HG03045 (cell line): ENCODE data around the gene FGF23.
"Not testable (repeated sequence)": the region's sequence is repeated elsewhere in the genome, so short reads cannot be mapped to it uniquely, and the experiment has no call there.

ENCODE experiments used
- ATAC-seq: cut with Tn5 transposase; IDR thresholded peaks from one replicate; pipeline ENCODE4 v1.9.1; 2021; ENCODE audit warnings: mild to moderate bottlenecking, moderate library complexity; ENCODE audit not compliant: unreplicated experiment

The FGF23 gene

DNA sequence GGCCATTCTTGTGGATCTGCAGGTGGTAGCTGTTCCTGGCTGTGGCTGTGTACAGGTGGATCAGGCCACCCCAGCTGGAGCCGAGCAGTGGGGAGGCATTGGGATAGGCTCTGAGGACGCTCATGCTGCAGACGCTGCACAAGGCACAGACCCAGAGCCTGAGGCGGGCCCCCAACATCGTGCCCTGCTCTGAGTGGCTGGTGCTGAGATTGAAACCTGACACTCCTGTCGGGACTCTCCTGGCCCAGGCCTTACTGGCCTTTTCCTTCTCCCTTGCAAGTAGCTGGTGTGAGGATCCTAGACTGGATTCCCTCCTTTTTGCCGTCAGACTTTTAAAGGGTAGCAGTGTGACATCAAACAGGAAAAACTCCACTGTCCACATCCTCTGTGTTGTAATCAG lies at the start of gene FGF23:
Gene FGF23 (minus strand): TSS at position 308 of the 400 bp plus-strand sequence. CDS start 130 bp downstream, at position 178.
- ATAC-seq = no peak

DNA sequence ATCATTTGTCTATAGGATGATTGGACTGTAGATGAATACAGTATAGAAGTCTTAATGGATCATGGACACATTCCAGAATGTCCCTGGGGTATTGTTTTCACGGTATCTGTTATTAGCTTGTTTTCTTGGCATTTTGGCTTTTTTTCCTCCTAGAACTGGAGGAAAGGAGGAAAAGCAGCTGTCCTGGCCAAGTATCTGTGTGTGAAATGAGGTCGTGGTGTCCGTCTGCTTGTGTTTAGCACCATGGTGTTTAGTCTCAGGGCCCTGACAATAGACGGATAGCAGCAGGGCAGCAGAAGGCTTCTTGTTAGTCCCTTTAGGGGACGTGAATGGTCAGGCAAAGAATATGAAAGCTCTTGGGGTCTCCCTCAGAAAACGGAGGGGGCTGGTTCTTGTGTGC lies 44.9 kb upstream of the FGF23 start:
- ATAC-seq = no peak

DNA sequence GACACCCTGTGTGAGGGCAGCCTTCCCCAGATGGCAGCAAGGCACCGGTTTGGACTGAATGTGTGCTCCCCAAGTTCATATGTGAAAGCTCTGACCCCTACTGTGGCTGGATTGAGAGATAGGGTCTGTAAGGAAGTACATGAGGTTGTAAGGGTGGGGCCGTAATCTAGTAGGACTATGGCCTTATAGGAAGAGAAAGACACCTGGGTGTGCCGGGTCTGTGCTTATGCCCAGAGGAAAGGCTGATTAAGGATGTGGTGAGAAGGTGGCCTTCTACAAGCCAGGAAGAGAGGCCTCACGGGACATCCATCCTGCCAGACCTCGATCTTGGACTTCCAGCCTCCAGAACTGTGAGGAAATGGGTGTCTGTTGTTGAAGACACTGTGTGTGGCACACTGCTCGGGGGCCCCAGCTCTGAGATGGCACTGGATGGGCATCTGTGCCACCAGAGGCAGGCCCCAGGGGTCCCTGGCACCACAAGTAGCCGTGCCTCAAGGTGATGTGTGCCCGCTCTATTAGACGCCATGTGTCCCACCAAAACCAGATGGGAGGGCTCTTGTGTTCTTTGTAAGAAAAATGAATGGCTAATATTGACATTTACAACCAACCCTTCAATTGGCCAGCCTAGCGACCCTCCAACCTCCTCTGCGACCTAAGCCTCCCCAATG lies 44.1 kb upstream of the FGF23 start:
- ATAC-seq = no peak

DNA sequence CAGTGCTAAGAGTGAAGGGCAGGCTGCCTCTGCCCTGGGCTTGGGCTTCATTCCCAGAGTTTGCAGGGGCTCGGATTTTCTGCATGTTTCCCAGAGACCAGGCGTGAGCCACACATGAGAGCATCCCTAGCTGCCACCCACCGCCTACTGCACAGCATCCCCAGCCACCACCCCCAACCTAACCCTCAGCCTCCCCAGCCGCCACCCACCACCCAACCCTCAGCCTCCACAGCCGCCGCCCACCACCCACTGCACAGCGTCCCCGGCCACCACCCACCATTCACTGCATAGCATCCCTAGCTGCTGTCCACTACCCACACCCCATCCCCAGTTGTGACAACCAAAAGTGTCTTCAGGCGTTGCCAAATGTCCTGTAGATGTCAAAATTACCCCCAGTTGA lies 43.5 kb upstream of the FGF23 start:
- ATAC-seq = no peak

DNA sequence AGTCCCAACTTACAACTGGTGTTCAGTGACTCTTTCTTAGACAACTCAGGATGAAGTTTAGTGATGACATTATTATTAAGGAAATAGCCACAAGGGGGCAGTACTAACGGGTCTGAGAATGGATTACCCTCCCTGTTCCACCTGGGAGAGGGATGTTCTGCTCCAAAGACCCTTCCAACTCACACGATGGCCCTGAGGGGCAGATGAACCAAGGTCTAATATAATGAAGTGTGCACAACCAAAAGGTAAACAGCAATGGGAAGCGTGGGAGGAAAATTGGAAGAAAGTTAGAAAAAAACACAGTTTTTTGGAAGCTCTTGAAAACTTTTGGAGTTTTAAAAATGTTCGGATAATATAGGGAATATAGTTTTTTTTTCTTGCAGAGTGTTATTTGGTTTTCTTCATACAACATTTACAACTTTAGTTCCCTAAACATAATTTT lies 42.1 kb upstream of the FGF23 start:
- no peak for ATAC-seq

DNA sequence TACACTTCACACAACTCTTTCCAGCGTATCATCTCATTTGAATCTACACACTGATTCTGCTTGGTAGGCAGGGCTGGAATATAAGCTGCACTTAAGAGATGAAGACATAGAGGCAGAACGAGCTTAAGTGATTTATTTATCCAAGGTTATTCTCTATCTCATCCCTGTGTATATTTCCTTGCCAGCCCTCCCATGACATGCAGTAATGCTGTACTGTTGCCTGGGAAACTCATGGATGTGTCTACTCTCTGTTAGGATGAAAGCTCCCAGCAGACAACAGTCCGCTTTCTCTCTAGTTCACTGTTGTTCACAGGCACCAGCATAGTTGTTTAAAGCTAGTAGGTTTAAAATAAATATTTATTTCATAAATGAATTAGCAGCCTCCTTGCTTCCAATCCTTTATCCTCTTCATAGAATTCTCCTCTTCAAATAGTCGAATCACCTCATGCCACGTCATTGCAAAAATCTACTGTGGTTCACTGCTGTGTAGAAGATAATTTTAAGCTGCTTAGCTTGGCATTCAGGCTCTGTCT lies 40.7 kb upstream of the FGF23 start:
- ATAC-seq = no peak

DNA sequence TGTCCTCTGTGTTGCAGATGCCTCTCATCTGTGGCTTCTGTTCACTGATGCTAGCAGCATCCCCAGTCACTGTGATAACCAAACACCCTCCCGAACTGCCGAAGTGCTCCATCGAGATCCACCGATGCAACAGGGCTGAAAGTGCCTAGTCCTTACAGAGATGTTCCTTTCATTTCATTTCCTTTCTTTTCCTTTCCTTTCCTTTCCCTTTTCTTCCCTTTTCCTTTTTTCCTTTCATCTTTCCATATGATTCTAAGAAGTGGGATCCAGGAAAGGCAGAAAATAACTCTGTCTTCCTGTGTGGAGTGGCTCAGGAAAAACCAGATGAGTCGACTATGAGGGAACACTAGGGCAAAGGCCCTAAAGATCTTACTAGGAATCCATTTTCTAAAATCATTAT lies 39.4 kb upstream of the FGF23 start:
- no peak for ATAC-seq

DNA sequence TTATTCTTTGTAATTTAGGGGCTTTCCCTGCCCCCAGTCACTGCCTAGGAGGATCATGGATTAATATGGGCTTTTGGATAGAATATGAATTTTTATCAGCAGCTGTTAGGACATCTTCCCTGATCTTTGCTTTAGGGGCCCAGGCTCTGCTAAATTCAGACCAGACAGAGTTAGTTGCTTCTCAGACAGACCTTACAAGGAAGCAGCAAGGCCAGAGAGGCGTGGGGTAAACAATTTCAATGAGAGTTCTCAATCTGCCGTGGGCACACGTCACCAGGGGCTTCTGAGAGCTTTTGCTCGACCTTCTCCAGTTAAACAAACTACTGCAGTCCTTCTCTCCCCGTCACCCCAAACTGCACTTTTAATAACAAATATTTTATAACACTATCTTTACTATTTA lies 38.4 kb upstream of the FGF23 start:
- no peak for ATAC-seq

DNA sequence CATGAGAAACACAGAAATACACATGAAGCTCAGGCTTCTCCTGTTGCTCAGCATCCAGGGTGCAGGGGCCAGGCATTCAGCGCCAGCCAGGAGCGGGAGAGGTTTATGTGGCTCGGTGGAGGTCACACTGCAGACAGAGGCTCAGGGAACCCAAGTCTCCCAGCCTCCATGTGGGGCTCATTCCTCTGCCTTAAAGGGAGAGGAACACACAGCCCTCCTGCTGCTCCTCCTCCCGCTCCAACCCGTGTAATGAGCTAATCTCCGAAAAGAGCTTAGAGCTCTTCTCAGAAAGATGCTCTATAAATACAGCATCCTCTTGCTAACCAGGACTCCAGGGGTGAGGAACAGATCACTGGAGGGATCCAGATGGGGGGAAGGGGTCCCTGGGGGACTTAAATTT lies 37.9 kb upstream of the FGF23 start:
- no peak for ATAC-seq

DNA sequence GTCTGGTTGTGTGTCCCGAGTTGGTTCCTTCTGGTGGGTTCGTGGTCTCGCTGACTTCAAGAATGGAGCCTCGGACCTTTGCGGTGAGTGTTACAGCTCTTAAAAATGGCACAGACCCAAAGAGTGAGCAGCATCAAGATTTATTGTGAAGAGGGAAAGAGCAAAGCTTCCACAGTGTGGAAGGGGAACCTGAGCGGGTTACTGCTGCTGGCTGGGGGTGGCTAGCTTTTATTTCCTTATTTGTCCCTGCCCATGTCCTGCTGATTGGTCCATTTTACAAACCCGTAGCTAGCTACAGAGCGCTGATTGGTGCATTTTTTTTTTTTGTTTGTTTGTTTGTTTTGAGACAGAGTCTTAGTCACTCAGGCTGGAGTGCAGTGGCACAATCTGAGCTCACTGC lies 36.8 kb upstream of the FGF23 start:
- no peak for ATAC-seq

DNA sequence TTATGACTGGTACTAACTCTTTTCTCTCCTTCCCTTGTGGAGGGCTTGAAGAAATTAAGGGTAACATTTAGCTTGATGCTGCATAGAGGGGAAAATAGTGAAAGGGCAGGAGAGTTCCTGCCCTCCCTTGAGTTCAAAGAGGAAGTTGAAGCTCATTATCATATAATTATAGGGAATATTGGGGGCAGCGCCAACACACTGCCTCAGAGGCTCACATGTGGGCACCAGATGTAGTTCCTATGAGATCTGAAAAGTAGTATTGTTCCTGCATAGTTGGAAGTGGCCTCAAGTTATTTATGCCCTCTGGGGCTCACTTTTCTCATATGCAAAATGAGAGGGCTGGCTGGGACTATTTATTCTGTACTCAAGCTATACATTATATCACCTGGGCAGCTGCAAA lies 33.0 kb upstream of the FGF23 start:
- ATAC-seq = no peak

DNA sequence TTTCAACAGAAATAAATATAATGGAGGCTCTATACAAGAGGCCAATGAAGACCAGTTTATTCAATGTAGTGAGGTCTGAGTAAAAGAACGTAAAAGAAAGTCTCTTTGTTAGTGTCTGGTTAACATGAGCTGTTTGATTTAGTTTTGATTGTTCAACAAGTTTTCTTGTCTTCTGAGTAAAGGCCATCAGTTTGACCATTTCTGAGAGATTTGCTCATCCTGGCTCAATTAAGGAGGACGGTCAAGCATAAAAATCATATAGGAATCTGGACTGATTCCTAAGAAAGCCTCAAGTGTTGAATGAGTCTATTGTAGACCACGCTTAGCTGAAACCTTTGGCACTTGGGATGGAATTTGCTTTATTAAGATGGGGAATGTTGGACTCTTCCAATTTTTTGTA lies 32.5 kb upstream of the FGF23 start:
- ATAC-seq = no peak

DNA sequence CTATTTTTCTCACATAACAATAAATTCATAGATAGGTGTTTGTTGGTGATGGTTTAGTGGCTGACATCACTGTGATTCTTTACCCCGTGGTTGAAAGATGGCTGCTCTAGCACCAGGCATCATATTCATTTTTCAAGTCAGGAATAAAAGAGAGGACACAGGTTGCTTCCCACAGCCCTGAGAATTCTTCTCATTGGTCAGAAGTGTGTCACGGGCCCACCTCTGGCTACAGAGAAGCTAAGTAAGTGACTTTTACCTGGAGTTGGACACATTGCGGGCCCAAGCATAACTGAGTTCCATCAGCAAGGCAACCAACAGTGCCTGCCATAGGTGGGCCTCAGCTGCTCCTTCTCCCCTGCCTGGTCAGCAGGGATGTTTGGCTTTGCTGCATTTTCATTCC lies 27.6 kb upstream of the FGF23 start:
- ATAC-seq = no peak

DNA sequence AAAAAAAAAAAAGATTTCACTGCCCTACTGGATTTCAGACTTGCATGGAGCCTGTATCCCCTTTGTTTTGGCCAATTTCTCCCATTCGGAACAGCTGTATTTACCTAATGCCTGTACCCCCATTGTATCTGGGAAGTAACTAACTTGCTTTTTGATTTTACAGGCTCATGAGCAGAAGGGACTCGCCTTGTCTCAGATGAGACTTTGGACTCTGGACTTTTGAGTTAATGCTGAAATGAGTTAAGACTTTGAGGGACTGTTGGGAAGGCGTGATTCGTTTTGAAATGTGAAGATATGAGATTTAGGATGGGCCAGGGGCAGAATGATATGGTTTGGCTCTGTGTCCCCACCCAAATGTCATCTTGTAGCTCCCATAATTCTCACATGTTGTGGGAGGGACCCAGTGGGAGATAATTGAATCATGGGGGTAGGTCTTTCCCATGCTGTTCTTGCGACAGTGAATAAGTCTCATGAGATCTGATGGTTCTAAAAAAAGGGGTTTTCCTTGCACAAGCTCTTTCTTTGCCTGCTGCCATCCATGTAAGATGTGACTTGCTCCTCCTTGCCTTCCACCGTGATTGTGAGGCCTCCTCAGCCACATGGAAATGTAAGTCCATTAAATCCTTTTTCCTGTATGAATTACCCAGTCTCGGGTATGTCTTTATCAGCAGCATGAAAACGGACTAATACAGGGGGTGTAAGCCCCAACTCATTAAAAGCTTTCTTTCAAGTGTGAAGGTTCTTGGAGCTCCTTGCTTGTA lies 25.5 kb upstream of the FGF23 start:
- not testable (repeated sequence) for ATAC-seq

DNA sequence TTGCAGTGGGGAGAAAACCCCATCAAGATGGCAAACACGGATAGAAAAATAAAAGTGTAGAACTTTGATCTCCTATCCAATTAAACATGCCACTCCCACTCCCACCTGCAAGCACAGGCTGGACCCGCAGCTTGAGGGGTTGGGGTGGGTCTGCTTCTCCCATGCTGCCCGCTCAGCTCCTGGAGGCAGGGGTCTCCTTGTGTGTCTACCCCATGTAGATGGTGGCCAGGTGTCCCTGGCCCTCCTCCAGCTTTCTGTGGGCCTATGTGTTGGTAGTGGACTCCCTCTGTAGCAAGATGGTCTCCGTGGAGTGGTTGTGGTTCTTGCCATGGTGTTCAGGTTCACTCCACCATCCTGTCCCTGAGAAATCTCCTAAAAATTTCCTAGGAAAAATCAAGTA lies 23.5 kb upstream of the FGF23 start:
- no peak for ATAC-seq

DNA sequence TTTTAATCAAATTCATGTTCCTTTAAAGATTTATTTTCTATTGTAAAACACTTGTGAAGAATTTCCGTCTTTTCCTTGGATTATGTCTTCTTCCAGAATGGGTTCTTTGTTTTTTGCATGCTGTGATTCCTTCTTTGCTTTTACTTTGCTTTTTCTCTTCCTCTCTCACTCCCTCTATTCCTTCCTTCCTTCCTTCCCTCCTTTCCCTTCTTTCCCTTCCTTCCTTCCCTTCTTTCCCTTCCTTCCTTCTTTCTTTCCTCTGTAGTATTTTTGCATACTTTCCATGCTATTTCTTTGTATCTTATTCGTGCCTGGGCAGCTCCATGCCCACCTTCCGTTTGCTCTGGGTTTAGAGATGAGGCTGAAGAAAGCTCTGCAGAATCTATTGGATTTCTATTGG lies 21.6 kb upstream of the FGF23 start:
- no peak for ATAC-seq

DNA sequence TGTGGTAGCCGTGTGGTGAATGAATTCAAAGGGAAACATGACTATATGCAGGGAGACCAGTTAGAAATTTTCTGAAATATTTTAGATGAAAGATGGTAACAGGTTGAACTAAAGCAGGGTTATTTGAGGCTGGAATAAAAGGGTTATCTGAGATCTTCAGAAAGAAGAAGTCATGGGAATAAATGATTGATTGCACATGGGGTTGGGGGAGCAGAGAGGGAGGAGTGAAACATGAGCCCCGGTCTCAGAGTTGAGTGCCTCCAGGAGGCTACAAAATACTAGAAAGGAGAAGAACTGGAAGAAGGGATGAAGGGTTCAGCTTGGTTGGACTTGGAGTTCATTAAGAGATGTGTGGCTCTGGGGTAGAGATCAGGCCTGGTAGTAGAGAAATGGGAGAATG lies 16.3 kb upstream of the FGF23 start:
- ATAC-seq = no peak

DNA sequence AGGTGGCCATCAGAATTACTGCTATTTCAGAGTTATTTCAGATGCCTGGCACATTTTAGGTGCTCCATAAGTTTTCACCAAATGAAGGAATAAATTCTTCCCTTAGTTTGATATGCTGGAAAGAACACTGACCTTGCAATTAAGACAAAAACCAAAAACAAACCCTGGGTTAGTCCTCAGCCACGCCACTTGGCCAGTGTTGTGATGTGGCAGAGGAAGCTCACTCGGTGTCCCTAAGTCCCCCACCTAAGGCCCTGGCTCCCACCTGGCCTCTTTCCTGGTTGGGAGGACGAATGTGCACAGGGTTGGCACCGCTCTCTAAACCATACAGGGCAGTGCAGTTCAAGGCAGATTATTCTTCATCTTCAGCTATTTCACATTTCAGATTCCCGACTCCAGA lies 13.7 kb upstream of the FGF23 start:
- no peak for ATAC-seq

DNA sequence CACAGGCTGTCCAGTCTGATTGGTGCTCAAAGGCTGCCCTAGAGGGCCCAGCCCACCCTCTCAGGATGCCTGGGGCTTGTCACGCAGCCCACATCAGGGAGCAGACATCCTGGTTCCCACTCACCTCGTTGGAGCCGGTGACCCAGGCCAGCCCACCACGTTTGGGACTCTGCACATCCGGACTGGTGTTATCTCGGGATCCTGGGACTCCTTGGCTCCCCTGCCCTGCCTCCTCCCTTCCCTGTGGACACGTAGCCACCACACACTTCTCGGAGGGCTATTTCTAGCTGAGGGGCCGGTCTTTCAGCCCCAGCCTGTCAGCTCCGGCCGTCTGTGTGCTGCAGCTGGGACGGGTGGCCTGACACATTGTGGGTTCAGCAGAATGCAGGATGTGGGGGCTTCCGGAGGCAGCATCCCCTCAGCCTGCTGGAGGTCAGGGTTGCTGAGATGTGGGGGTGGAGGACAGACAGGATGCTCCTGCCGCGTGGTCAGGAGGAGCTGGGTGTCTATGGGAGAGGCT lies 12.8 kb upstream of the FGF23 start:
- ATAC-seq = no peak

DNA sequence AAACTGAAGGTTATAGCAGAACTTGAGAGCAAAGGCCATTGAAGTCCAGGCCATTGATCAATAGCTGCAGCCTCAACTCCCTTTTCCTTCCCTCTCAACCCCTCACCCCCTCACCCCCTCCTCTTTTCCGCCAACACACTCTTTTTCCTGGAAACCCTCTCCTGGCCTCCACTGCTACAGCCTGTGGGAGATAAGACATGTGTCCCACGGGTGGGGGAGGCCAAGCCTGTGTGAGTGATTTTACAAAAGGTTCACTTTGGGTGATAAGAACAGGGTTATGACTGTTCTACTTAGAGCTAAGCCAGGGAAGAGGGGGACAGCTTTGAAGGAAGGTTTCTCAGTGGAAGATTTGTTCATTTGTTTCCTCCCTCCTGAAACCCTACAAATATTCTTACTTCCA lies 9.2 kb upstream of the FGF23 start:
- ATAC-seq = no peak

DNA sequence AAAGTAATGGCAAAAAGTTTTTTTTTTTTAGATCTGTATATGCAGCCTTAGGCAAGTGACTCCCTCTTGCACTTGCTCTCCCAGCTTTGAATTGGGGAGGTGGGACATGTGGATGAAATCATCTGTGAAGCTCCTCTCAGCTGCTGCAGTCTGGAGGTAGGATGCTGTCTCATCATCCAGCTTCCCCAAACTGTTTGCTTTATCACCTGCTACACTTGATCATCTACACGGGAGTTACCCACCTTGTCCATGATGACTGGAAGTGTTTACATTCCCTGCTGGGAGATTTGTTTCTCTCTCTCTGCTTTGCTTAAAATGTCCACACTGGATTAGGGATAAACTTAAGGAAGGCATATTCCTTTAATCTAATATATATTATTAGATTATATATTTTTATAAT lies 8.5 kb upstream of the FGF23 start:
- no peak for ATAC-seq

DNA sequence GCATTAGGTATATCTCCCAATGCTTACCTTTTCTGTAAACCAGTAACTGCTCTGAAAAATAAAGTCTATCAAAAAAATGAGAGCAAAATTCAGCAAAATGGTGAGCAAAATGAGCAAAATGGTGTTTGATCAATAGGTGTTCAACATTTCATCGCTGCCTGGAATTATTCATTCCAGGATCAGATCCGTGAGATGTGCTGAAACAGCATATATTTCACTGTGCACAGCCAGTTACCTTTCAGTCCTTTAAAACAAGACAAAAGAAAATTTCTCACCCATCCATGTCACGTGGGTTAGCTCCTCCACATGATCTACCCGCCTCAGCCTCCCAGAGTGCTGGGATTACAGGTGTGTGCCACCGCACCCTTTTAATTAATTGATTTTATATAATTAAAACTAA lies 8.1 kb upstream of the FGF23 start:
- ATAC-seq = no peak
